NCI-H2227 (cell line): ENCODE data around the gene FUOM.
A peak's percentile ranks its signal among the peaks of the same experiment; 100 is the strongest.

Experiments
- DNase-seq: peaks from one replicate; lab custom pipeline; 2025; ENCODE audit not compliant: unreplicated experiment; lab: John Stamatoyannopoulos, UW

Gene FUOM

DNA sequence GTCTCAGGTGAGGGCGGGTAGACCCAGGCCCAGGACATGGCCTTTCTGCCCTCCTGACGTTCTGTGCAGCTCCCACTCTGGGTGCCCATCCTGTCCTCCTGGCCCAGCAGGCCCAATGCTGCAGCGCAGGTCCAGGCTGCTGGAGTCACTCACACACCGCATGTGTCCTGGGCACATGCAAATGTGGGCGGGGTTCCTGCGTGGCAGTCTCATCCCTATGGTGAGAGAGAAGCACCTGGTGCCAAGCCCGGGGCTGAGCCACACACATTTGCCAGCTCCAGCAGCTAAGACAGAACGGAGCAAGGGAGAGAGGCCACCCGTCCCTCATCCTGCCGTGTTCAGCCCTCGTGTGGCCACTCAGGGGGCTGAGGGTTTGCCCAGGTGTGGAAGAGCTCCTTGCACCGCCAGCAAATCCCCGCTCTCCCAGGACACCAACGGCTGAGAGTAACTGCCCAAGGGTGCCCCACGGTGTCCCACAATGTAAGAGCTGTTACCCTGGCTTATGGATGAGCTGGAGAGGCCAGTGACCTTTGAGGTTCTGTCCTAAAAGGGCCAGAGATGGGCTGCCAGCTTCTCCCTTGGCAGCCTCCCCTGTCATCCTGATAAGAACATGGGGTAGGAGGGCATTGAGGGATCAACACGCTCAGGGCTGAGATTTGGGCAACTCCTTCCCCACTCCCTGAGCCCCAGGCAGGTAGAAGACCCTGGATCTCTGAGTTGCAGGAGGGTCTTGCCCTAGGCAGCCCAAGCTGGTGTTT lies 4.4 kb downstream of the FUOM start:
- no peak for DNase-seq

GRCh38 chr10:133351408-133352318 lies 6.2 kb downstream of the FUOM start:
- no peak for DNase-seq

DNA sequence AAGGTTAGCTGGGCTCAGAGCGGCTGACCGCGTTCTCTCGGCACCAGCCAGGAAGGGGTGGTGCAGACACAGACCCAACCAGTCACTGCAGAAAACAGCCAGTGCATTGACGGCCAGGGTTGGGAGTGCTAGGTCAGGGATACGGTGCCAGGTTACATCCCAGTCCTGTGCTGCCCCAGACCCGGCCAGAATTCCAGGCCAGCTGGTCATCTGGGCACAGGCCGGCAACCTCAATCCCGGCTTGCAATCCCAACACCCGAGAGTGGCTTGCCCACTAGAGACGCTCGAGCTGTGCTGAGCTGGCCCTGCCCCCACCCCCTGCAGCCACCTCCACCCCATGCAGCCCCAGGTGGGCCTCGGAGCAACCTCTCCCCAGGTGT lies 6.9 kb downstream of the FUOM start:
- no peak for DNase-seq

DNA sequence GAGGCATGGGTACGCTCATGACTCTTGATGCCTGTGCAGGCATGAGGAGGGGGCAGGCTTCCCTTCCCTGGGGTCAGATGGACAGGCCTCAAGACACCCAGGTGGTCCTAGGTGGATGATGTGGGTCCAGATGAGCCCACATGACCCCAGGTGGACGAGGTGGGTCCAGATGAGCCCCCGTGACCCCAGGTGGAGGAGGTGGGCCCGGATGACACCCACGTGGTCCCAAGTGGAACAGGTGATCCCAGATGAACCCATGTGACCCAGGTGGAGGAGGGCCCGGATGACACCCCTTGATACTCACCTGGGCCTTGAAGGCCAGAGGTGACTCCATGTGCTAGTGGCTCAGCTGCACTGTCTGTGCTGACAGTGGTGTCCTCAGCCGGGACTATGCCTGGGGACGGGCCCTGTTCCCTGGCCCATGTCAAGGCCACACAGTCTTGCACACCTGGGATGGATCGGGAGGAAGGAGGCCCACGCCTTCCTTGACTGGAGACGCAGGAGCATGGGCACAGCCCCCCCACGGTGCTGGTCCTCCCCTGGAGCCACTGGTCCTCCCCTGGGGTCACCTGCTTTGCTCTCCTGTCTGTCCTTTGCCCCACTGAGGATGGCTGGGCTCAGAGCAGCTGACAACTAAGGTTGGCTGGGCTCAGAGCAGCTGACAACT lies 7.4 kb downstream of the FUOM start:
- DNase-seq: no peak

DNA sequence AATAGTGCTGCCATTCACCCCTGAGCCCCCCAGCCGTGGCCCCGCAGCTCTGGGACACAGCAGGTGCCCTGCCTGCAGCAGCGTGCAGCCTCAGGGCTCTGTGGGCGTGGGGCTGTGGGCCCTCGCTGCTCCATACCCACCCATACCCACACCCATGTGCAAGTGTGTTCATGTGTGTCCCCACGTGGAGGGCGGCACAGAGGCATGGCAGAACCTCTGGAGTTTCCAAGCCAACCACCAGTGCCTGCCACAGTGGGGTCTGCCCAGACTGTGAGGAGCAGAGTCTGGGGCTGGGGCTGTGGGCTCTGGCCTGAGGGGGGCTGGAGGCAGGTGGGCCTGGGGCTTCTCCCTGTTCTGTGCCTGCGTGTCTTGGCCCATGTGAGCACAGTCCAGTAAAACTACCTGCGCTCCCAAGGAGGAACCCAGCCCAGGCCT lies 8.2 kb downstream of the FUOM start:
- no peak for DNase-seq

- DNase-seq: no peak
Measured at GRCh38 chr10:133349160-133349568, 8.7 kb downstream of the FUOM start.

DNA sequence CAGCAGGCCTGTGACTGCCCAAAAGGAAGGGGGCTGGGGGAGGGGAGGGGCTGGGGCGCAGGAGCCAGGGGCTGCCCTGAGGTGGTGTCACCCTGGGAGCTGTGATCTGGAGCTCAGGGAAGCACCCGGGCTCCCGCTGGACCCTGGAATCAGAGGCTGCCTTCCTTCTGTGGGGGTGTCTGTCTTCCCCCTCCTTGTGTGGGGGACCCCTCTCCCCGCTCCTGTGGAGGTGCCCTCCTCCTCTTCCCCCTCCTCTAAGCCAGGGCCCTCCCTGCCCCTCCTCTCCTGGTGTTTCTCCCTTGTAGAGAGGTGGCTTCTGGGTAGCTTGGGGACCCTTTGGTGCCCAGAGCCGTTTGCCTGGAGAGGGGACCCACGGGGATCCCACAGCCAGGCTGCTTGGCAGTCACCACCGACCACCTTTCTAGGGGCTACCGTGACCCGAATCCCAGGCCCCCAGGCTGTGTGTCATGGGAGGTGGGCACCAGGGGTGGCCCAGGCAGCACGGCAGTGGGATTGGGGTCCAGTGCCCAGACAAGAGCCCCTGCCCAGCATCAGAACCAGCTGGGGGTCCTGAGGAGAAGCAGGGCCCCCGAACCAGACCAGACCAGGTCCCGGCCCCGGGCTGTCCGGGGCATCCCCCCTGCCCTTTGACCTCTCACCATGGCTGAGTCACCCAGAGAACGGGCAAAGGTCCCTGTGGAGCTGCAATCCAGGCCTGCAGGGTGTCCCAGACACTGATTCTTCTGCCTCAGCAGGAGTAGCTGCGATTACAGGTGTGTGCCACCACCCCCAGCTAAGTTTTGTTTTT lies 9.9 kb downstream of the FUOM start:
- no peak for DNase-seq

DNA sequence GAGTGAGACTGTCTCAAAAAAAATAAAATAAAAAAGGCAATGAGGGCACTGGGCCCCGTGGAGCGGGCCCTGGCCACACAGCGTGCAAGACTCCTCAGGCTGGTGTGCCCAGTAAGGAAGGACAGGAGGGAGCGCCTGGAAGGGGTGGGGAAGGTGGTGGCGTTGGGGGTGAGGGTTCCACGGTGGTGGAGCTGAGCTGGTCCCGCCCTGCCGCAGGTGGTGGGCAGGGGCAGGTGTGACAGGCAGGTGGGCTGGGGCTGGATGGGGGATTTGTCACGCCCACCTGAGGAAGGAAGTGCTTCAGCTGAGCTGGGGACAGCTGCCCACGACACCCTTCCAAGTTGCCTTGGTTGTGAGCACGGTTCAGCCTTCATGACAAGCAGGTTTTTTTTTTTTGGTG lies 11.4 kb downstream of the FUOM start:
- no peak for DNase-seq

- no peak for DNase-seq
Measured at GRCh38 chr10:133344236-133344635, 13.6 kb downstream of the FUOM start.

- no peak for DNase-seq
Measured at GRCh38 chr10:133343558-133343957, 14.3 kb downstream of the FUOM start.

DNA sequence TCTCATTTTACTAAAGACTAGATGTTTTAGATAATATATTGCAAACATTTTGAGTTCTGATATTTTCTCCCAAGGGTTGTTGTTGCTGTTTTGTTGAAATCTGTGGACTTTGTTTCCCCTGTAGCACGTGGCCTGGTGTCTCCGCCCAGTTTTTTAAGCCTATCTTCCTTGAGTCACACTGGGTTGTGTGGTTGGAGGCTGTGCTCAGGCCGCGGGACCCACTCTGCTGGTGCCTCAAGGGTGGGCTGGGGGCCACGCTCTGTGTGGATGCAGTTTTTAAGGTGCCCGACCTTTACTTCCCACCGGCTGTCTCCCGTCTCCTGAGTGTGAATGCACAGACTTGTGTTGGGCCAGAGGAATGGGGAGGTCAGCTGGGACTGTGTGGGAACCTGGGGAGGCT lies 14.9 kb downstream of the FUOM start:
- no peak for DNase-seq

DNA sequence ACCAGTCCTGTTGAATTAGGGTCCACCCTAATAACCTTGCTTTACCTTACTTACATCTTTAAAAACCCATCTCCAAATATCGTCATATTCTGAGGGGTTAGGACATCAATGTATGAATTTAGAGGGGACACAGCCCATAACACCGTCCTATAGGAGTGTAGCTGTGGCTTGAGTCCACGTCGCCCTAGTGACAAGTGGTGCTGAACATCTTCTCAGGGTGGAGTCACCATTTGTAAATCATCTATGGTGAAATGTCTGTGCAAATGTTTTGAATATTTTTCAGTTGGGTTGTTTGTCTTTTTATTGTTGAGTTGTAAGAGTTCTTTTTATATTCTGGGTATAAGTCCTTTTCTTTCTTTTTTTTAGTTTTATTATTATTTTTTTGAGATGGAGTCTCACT lies 15.8 kb downstream of the FUOM start:
- DNase-seq: no peak

DNA sequence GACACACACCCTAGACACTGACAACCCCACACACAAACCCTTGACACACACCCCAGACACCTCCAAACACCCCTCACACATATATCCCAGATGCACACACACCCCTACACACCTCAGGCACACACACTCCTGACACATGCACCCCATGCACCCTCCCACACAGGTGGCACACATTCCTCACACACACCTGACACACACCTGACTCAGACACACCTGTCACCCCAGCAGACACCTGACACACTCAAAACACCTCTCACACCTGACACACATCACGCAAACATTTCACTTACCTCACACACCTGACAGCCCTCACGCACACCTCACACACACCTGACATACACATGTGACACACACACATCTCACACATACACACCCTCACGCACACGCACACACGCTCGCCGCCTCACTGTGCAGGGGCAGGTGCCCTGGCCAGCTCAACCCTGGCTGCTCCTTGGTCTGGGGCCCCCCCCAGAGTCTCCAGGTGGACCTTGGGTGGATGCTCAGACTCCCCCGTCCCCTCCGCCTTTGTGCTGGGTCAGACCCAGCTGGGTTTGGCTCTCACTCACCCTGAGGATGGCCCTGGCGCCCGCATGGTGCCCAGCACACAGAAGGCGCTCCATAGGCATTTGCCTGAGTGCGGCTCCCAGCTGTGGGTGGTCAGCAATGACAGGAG lies 18.0 kb downstream of the FUOM start:
- no peak for DNase-seq

- no peak for DNase-seq
Measured at GRCh38 chr10:133338080-133339071, 19.4 kb downstream of the FUOM start.

DNA sequence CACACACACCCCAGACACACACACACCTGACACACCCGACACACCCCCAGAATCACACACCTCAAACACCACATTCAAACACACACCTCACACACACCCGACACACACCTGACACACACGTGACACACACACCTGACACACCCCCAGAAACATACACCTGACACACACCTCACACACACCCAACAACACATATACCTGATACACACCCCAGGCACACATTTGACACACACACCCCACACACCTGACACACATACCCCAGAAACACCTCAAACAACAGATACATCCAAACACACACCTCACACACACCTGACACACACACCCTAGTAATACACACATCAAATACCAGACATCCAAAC lies 20.5 kb downstream of the FUOM start:
- DNase-seq: no peak

GRCh38 chr10:133336577-133337369 lies 21.0 kb downstream of the FUOM start, which contains the start of gene CALY:
CALY (minus strand) TSS chr10:133336896; CDS start chr10:133328989, 7,907 bp downstream.
- DNase-seq: peak; percentile 85

DNA sequence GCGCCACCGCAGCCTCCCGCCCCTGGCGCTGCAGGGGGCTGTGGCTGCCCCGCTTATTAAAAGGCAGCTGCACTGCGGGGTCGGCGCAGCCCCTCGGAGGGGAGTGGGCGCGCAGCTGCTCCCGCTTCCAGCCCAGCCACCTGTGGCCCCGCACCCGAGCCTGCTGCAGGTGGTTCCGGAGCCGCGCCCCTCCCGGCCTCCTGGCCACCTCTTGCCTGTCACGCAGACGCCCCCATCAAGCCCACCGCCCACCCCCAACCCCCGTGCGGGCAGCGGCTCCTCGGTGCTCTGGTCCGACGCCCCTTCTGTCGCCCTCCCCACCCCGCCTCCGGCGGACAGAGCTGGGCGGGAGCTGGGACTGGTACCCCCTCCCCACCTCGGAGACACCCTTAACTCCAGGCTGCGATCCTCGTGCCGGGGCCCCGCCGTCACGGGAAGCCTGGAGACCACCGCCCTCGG lies 21.7 kb downstream of the FUOM start:
- DNase-seq: no peak
